Subcutaneous abdominal adipose tissue (tissue), 5 donors: ENCODE data around the gene SDK2.

ENCODE experiments used
- H3K27ac ChIP-seq: one replicate; pipeline ENCODE4 v1.7.0; 2013; ENCODE audit warnings: low read depth, mild to moderate bottlenecking, inconsistent platforms, low read length, moderate library complexity
- H3K27me3 ChIP-seq, 5 donors: one replicate each; pipeline ENCODE4 v1.7.0; 2013; ENCODE audit warnings: low read length in 5 of 5, inconsistent platforms in 1 of 5; ENCODE audit not compliant: control insufficient read depth in 5 of 5, insufficient read depth in 4 of 5
- H3K36me3 ChIP-seq, 5 donors: one replicate each; pipeline ENCODE4 v1.7.0; 2013; ENCODE audit warnings: low read length in 5 of 5; ENCODE audit not compliant: control insufficient read depth in 5 of 5, insufficient read depth in 5 of 5
- H3K4me1 ChIP-seq, 5 donors: one replicate each; pipeline ENCODE4 v1.7.0; 2013; ENCODE audit warnings: low read length in 5 of 5, mild to moderate bottlenecking in 3 of 5, moderate library complexity in 1 of 5; ENCODE audit not compliant: control insufficient read depth in 5 of 5, insufficient read depth in 5 of 5
- H3K4me3 ChIP-seq, 5 donors: one replicate each; pipeline ENCODE4 v1.7.0; 2013; ENCODE audit warnings: low read length in 5 of 5, low read depth in 1 of 5
- H3K9ac ChIP-seq, 5 donors: one replicate each; pipeline ENCODE4 v1.7.0; 2013; ENCODE audit warnings: low read length in 5 of 5, mild to moderate bottlenecking in 4 of 5, moderate library complexity in 3 of 5
- H3K9me3 ChIP-seq, 5 donors: one replicate each; pipeline ENCODE4 v1.7.0; 2013; ENCODE audit warnings: low read length in 5 of 5; ENCODE audit not compliant: control insufficient read depth in 5 of 5
- donor health status: healthy.
- donor health status: healthy.
- donor health status: healthy.
- donor health status: healthy.
- donor health status: healthy.

Gene SDK2

GRCh38 chr17:73586275-73586832 is 57.9 kb downstream of the SDK2 start:
- H3K9me3 ChIP-seq, result no peaks in the 10 kb centered on the region
- no peak overlapping the region for H3K9ac ChIP-seq
- H3K4me1 ChIP-seq, result peaks cover 0 to 3% (median 2%) of the 10 kb centered on the region in 5 donors
- H3K36me3 ChIP-seq, result no peaks in the 10 kb centered on the region
- H3K4me3 ChIP-seq, result no peak overlapping the region
- peaks cover 0 to 28% (median 7%) of the 10 kb centered on the region in 5 donors for H3K27me3 ChIP-seq
- H3K27ac ChIP-seq, result no peak overlapping the region

DNA sequence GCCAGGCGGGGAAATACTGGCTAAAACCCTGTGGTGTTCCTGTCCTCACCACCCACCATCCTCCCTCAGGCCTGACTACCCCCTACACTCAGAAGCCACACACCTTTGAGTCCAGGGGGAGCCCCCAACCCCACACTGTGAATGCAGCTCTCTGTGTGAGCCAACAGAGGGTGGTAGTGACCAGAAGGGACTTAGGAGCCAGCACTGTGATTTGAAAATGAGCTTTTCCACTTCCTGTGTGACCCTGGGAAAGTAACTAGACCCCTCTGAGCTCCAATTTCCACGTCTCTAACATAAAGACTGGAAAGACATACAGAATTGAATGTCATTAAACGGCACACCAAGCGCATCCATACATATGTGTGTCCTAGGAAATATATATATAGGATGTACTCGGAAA is 58.7 kb downstream of the SDK2 start:
- Histone ChIP-seq H3K4me3 (no peak overlapping the region), H3K27ac (no peak overlapping the region), H3K36me3 (no peaks in the 10 kb centered on the region), H3K9ac (no peak overlapping the region), H3K4me1 (no peaks in the 10 kb centered on the region), H3K27me3 (peaks cover 0 to 28% (median 7%) of the 10 kb centered on the region in 5 donors), H3K9me3 (no peaks in the 10 kb centered on the region)

DNA sequence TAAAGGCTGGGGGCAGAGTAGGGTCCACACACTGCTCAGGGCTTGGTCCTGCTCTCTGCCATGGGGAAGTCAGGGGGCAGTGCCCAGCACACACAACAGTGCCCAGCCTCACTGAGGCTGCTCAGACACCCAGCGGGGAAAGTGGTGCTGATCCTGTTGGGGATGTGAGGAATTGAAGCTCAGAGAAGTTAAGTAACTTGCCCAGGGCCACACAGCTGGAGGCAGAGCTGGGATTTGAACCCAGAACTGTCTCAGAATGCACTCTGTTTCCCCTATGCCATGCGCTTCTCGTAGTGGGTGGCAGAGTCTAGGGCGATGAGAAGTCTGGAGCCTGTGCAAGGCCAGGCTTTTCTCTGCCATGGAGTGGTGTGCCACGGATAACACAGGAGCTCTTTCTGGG is 59.3 kb downstream of the SDK2 start:
- Histone ChIP-seq H3K4me3 (no peak overlapping the region), H3K9ac (no peak overlapping the region), H3K27ac (no peak overlapping the region), H3K4me1 (no peaks in the 10 kb centered on the region), H3K36me3 (no peaks in the 10 kb centered on the region), H3K27me3 (peaks cover 0 to 28% (median 7%) of the 10 kb centered on the region in 5 donors), H3K9me3 (no peaks in the 10 kb centered on the region)

- H3K9ac ChIP-seq, result no peak overlapping the region
Measured at GRCh38 chr17:73584049-73584448, 60.2 kb downstream of the SDK2 start.

DNA sequence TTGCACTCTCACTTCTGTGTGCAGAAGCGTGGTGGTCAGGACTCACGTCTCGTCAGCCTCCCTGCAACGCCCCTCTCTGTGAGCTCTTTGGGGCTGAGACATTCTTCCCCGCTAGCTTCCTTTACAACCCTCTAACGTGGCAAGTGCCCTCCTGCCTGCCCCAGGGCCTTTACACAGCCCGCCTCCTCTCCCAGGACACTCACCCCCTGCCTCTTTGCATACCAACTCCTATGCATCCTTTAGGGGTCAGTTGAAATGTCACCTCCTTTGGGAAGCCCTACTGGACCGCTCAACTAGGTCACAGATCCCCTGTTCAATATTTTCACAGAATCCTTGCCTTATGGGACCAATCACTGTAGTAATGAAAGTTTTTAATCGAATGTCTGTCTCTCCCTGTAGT is 61.4 kb downstream of the SDK2 start:
- H3K27ac ChIP-seq, result no peak overlapping the region
- H3K9me3 ChIP-seq, result no peaks in the 10 kb centered on the region
- peaks cover 0 to 28% (median 7%) of the 10 kb centered on the region in 5 donors for H3K27me3 ChIP-seq
- H3K4me3 ChIP-seq, result no peak overlapping the region
- H3K4me1 ChIP-seq, result no peaks in the 10 kb centered on the region
- H3K36me3 ChIP-seq, result no peaks in the 10 kb centered on the region
- no peak overlapping the region for H3K9ac ChIP-seq

More at GRCh38 chr17:73584049-73584448, 60.2 kb downstream of the SDK2 start:
- no peaks in the 10 kb centered on the region for H3K36me3 ChIP-seq
- H3K9me3 ChIP-seq, result no peaks in the 10 kb centered on the region
- no peak overlapping the region for H3K4me3 ChIP-seq
- H3K27me3 ChIP-seq, result peaks cover 0 to 28% (median 7%) of the 10 kb centered on the region in 5 donors
- H3K27ac ChIP-seq, result no peak overlapping the region
- no peaks in the 10 kb centered on the region for H3K4me1 ChIP-seq

DNA sequence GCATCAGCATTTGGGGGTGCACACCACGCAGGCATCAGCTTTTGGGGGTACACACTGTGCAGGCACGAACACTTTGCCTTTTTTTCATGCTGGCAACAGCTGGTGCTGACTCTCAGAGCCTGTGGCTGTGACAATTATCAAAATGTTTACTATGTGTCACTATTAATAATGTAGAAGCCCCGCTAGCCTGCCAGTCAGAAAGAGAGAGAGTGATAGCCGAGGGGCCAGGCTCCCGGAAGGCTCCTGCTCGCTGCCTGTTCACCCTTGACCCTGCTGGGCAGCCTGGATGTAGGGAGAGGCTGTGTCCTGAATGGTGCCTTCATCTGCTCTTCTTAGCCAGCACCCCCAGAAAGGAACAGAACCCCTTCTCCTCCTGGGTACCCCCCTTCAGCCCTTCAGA is 61.9 kb downstream of the SDK2 start:
- Histone ChIP-seq H3K27ac (no peak overlapping the region), H3K27me3 (peaks cover 0 to 28% (median 7%) of the 10 kb centered on the region in 5 donors), H3K4me1 (no peaks in the 10 kb centered on the region), H3K9me3 (no peaks in the 10 kb centered on the region), H3K36me3 (no peaks in the 10 kb centered on the region), H3K4me3 (no peak overlapping the region), H3K9ac (no peak overlapping the region)

- no peak overlapping the region for H3K27ac ChIP-seq
- H3K4me3 ChIP-seq, result no peak overlapping the region
- no peaks in the 10 kb centered on the region for H3K4me1 ChIP-seq
- H3K9me3 ChIP-seq, result no peaks in the 10 kb centered on the region
- H3K27me3 ChIP-seq, result peaks cover 0 to 30% (median 7%) of the 10 kb centered on the region in 5 donors
- H3K36me3 ChIP-seq, result no peaks in the 10 kb centered on the region
- no peak overlapping the region for H3K9ac ChIP-seq
Measured at GRCh38 chr17:73581379-73581778, 62.9 kb downstream of the SDK2 start.

DNA sequence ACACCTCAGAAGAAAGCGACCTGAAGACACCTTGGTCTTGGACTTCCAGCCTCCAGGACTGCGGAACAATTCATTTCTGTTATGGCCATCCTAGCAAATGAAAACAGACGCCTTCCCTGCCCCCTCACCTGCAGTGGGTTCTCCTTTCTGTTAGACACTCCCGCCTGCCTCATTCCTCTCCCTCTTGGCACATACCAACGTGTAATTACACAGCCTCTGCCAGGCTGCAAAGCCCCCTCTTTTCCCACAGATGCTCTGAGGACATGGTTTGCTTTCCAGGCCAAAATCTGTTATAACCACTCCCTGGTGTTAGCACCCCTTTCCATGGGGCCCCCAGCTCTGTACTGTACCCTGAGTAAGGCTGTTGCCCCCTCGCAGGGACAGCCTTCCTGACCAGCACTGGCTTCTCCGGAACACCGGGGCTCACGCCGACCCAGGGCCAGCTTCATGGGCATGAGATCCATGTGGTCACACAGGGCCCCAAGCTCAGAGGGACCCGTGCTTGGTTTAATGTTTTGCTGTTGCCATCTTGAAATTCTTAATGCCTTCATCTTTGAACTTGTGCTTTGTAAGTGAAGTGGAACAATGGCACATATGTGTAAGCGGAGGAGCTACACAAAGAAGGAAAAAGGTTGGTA is 64.1 kb downstream of the SDK2 start:
- no peak overlapping the region for H3K4me3 ChIP-seq
- H3K27me3 ChIP-seq, result peaks cover 0 to 37% (median 6%) of the 10 kb centered on the region in 5 donors
- no peak overlapping the region for H3K9ac ChIP-seq
- no peaks in the 10 kb centered on the region for H3K9me3 ChIP-seq
- no peak overlapping the region for H3K27ac ChIP-seq
- no peaks in the 10 kb centered on the region for H3K36me3 ChIP-seq
- peaks cover 0 to 4% (median 0%) of the 10 kb centered on the region in 5 donors for H3K4me1 ChIP-seq

DNA sequence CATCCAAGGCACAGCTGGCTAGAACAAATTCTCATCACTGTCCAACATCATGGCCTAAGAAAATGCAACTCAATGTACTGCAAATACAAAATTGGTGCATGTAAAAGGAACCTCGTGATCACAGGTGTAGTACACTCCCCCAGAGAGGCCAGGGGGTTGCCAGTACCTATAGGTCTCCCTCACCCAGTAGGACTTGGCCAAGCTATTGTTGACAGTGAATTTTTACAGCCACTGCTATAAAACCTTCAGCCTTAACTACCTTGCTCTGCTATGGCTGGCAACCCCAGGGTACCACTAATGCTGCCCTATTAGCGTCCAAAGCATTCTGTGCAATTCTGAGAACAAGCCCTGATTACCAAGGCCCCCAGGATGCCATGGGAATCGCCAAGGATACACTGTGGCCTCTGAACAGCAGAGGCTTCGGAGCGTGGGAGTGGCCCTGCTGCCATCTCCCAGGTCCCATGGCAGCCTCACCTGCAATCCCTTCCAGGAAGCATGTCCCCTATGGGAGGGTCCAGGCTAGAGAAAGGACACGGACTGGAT is 67.6 kb downstream of the SDK2 start:
- Histone ChIP-seq H3K36me3 (no peaks in the 10 kb centered on the region), H3K9me3 (no peaks in the 10 kb centered on the region), H3K27ac (no peak overlapping the region), H3K4me3 (no peak overlapping the region), H3K27me3 (peaks cover 0 to 28% (median 16%) of the 10 kb centered on the region in 5 donors), H3K4me1 (peaks cover 0 to 4% (median 0%) of the 10 kb centered on the region in 5 donors), H3K9ac (no peak overlapping the region)

DNA sequence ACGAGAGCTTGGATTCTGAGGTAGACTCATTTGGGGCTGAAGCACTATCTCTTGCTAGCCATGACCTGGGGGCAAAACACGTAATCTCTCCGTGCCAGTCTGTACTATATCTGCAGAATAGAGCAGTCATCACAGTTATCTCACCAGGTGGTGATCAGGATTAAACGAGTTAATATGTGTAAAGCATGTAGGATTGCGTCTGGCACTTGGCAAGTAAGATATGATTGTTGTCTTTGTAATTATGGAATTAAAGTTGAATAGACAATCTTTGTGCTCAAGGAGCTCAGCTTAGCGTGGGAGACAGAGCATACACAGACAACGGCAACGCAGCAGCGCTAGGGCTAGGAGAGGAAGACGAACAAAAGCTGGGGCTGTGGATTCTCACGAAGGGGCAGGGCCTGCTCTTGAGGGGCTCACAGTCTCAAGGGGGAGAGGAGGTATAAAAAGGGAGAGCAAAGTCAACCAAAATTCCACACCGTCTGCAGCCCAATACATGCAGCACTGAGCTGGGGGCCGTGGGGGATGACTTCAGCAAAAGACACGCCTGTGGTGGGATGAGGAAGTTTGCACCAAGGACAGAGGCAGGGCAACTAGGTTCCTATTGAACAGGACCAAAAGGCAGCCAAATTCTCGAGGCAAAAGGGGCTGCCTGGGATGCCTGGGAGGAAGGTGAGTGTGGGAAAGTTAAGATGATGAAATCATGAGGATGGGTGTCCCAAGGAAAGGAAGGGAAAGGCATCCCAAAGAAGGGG is 68.6 kb downstream of the SDK2 start:
- Histone ChIP-seq H3K27ac (no peak overlapping the region), H3K9ac (no peak overlapping the region), H3K9me3 (no peaks in the 10 kb centered on the region), H3K4me3 (no peak overlapping the region), H3K4me1 (peaks cover 0 to 4% (median 0%) of the 10 kb centered on the region in 5 donors), H3K36me3 (no peaks in the 10 kb centered on the region), H3K27me3 (peaks cover 0 to 28% (median 16%) of the 10 kb centered on the region in 5 donors)
